Measurements from ENCODE around the gene EMX2.

The EMX2 gene

DNA sequence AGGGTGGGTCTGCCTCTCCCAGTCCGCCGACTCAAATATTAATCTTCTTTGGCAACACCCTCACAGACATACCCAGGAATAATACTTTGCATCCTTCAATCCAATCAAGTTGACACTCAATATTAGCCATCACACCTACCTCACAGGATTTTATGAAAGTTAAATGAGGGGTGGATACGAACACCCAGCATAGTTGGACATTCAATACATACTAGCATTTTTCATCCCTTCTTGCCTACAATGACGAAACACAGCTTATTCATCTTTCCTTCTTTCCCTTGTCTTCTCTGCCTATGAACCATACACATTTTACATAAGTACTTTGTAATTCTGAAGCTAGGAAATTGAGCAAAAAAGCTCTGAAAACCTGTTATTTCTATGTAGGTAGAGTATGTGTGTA is 48.5 kb downstream of the EMX2 start:
- TF ChIP-seq, protein P1, sequence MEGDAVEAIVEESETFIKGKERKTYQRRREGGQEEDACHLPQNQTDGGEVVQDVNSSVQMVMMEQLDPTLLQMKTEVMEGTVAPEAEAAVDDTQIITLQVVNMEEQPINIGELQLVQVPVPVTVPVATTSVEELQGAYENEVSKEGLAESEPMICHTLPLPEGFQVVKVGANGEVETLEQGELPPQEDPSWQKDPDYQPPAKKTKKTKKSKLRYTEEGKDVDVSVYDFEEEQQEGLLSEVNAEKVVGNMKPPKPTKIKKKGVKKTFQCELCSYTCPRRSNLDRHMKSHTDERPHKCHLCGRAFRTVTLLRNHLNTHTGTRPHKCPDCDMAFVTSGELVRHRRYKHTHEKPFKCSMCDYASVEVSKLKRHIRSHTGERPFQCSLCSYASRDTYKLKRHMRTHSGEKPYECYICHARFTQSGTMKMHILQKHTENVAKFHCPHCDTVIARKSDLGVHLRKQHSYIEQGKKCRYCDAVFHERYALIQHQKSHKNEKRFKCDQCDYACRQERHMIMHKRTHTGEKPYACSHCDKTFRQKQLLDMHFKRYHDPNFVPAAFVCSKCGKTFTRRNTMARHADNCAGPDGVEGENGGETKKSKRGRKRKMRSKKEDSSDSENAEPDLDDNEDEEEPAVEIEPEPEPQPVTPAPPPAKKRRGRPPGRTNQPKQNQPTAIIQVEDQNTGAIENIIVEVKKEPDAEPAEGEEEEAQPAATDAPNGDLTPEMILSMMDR (IDR thresholded peaks at IDR 0.05; ENCODE audit: low read depth, low read length, poor library complexity, severe bottlenecking) = no peak
- no peak for TF ChIP-seq EZH2phosphoT487 (IDR thresholded peaks at IDR 0.05; ENCODE audit: borderline replicate concordance, low read length)
- no peak overlapping the region for H3K27ac ChIP-seq (ENCODE audit: low read depth, low read length)
- no peak overlapping the region for H3K4me3 ChIP-seq (ENCODE audit: low read length)
- H3F3A ChIP-seq (ENCODE audit: control insufficient read depth, insufficient read depth) = no peaks in the 10 kb centered on the region
- no peaks in the 10 kb centered on the region for H3K27me3 ChIP-seq (ENCODE audit: control insufficient read depth, low read length)
- H3K4me2 ChIP-seq (ENCODE audit: low read length) = no peak overlapping the region
- H3K9me3 ChIP-seq (ENCODE audit: control insufficient read depth, insufficient read depth, low read length) = no peaks in the 10 kb centered on the region
- H3K9me2 ChIP-seq (replicated peaks; ENCODE audit: control insufficient read depth, low read length) = no peaks in the 10 kb centered on the region
- H3K4me1 ChIP-seq (ENCODE audit: control insufficient read depth, low read length) = no peaks in the 10 kb centered on the region
- H3K79me2 ChIP-seq (ENCODE audit: control insufficient read depth, low read length) = no peaks in the 10 kb centered on the region
- no peaks in the 10 kb centered on the region for H3K36me3 ChIP-seq (ENCODE audit: control insufficient read depth, low read length)
- H4K20me1 ChIP-seq (ENCODE audit: control insufficient read depth, insufficient read depth, low read depth, low read length) = no peaks in the 10 kb centered on the region

DNA sequence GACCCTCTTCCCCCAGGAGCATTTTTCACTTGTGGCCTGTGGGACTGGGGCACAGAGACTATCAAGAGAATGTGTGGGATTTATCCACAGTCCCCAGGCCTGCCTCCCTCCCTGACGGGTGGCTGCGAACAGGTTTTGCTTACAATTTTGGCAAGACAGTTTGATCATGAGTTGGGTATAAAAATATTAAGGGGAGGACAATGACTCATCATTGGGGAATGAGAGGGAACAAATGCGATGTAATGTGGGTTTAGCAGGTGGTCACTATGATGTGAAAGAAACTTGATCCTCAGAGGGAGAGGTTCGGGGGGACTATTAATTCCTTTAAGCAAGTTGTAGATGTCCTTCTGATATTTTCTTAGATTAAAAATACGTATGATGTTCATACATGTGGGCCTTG is 52.2 kb downstream of the EMX2 start:
- no peaks in the 10 kb centered on the region for H3K79me2 ChIP-seq (ENCODE audit: control insufficient read depth, low read length)
- no peaks in the 10 kb centered on the region for H3K9me3 ChIP-seq (ENCODE audit: control insufficient read depth, insufficient read depth, low read length)
- no peaks in the 10 kb centered on the region for H3K4me1 ChIP-seq (ENCODE audit: control insufficient read depth, low read length)
- no peak for TF ChIP-seq EZH2phosphoT487 (IDR thresholded peaks at IDR 0.05; ENCODE audit: borderline replicate concordance, low read length)
- TF ChIP-seq, protein P1 (IDR thresholded peaks at IDR 0.05; ENCODE audit: low read depth, low read length, poor library complexity, severe bottlenecking) = no peak
- no peaks in the 10 kb centered on the region for H3K27me3 ChIP-seq (ENCODE audit: control insufficient read depth, low read length)
- no peak overlapping the region for H3K27ac ChIP-seq (ENCODE audit: low read depth, low read length)
- no peaks in the 10 kb centered on the region for H3K36me3 ChIP-seq (ENCODE audit: control insufficient read depth, low read length)
- H4K20me1 ChIP-seq (ENCODE audit: control insufficient read depth, insufficient read depth, low read depth, low read length) = no peaks in the 10 kb centered on the region
- no peak overlapping the region for H3K4me2 ChIP-seq (ENCODE audit: low read length)
- H3K9me2 ChIP-seq (replicated peaks; ENCODE audit: control insufficient read depth, low read length) = no peaks in the 10 kb centered on the region
- H3F3A ChIP-seq (ENCODE audit: control insufficient read depth, insufficient read depth) = no peaks in the 10 kb centered on the region
- H3K4me3 ChIP-seq (ENCODE audit: low read length) = no peak overlapping the region

GRCh38 chr10:117596706-117597105 is 54.2 kb downstream of the EMX2 start:
- H3K9me2 ChIP-seq (replicated peaks; ENCODE audit: control insufficient read depth, low read length) = no peaks in the 10 kb centered on the region
- no peaks in the 10 kb centered on the region for H3K9me3 ChIP-seq (ENCODE audit: control insufficient read depth, insufficient read depth, low read length)
- no peaks in the 10 kb centered on the region for H3K4me1 ChIP-seq (ENCODE audit: control insufficient read depth, low read length)
- no peaks in the 10 kb centered on the region for H3K27me3 ChIP-seq (ENCODE audit: control insufficient read depth, low read length)
- H4K20me1 ChIP-seq (ENCODE audit: control insufficient read depth, insufficient read depth, low read depth, low read length) = no peaks in the 10 kb centered on the region
- no peaks in the 10 kb centered on the region for H3K36me3 ChIP-seq (ENCODE audit: control insufficient read depth, low read length)
- no peaks in the 10 kb centered on the region for H3F3A ChIP-seq (ENCODE audit: control insufficient read depth, insufficient read depth)
- H3K79me2 ChIP-seq (ENCODE audit: control insufficient read depth, low read length) = no peaks in the 10 kb centered on the region
- H3K4me2 ChIP-seq (ENCODE audit: low read length) = no peak overlapping the region
- H3K4me3 ChIP-seq (ENCODE audit: low read length) = no peak overlapping the region
- no peak for TF ChIP-seq EZH2phosphoT487 (IDR thresholded peaks at IDR 0.05; ENCODE audit: borderline replicate concordance, low read length)
- TF ChIP-seq, protein P1 (IDR thresholded peaks at IDR 0.05; ENCODE audit: low read depth, low read length, poor library complexity, severe bottlenecking) = no peak
- H3K27ac ChIP-seq (ENCODE audit: low read depth, low read length) = no peak overlapping the region

- no peaks in the 10 kb centered on the region for H3K9me2 ChIP-seq (replicated peaks; ENCODE audit: control insufficient read depth, low read length)
Measured at GRCh38 chr10:117597216-117597615, 54.7 kb downstream of the EMX2 start.

More at GRCh38 chr10:117597216-117597615, 54.7 kb downstream of the EMX2 start:
- no peak overlapping the region for H3K4me3 ChIP-seq (ENCODE audit: low read length)
- no peak for TF ChIP-seq EZH2phosphoT487 (IDR thresholded peaks at IDR 0.05; ENCODE audit: borderline replicate concordance, low read length)
- no peak overlapping the region for H3K27ac ChIP-seq (ENCODE audit: low read depth, low read length)
- H3K9me3 ChIP-seq (ENCODE audit: control insufficient read depth, insufficient read depth, low read length) = no peaks in the 10 kb centered on the region
- no peaks in the 10 kb centered on the region for H3K36me3 ChIP-seq (ENCODE audit: control insufficient read depth, low read length)
- no peaks in the 10 kb centered on the region for H3K27me3 ChIP-seq (ENCODE audit: control insufficient read depth, low read length)
- no peaks in the 10 kb centered on the region for H3F3A ChIP-seq (ENCODE audit: control insufficient read depth, insufficient read depth)
- no peaks in the 10 kb centered on the region for H3K4me1 ChIP-seq (ENCODE audit: control insufficient read depth, low read length)
- H3K4me2 ChIP-seq (ENCODE audit: low read length) = no peak overlapping the region
- no peaks in the 10 kb centered on the region for H3K79me2 ChIP-seq (ENCODE audit: control insufficient read depth, low read length)
- H4K20me1 ChIP-seq (ENCODE audit: control insufficient read depth, insufficient read depth, low read depth, low read length) = no peaks in the 10 kb centered on the region
